Adrenal gland (tissue), 12 donors: ENCODE measurements around the gene LSM10. TPM values are rescaled to one million over a fixed set of nuclear protein-coding genes. Genes with fewer than 3 reads are reported as not detected.

ENCODE experiments used
- DNase-seq, 7 donors: peaks; one replicate each; pipeline ENCODE4 v3.0.0-alpha.2; 2019 to 2020
- H3K27ac ChIP-seq, 5 donors: fragments of 200-600 bp; sonication (generic) in 4 of 5; 1 replicate in 3 of 5; 2 replicates in 2 of 5; pipeline versions ENCODE4 v1.5.1 to v1.8.0; 2016 to 2020; ENCODE audit warnings: mild to moderate bottlenecking in 1 of 5
- H3K27me3 ChIP-seq: fragments of 200-600 bp; 2 replicates; pipeline ENCODE4 v1.8.0; 2021
- H3K36me3 ChIP-seq, 2 donors: fragments of 200-600 bp; replicated peaks in 1 of 2; 1 replicate in 1 of 2; 2 replicates in 1 of 2; pipeline versions ENCODE4 v1.5.1 to v1.8.0; 2018 to 2022
- H3K4me1 ChIP-seq, 2 donors: fragments of 200-600 bp; replicated peaks in 1 of 2; 1 replicate in 1 of 2; 2 replicates in 1 of 2; pipeline versions ENCODE4 v1.5.1 to v1.8.0; 2018 to 2021
- H3K4me3 ChIP-seq, 4 donors: fragments of 200-600 bp; sonication (generic) in 3 of 4; one replicate each; pipeline ENCODE4 v1.5.1; 2016 to 2018
- H3K9me3 ChIP-seq, 3 donors: fragments of 200-600 bp; sonication (generic) in 1 of 3; replicated peaks in 1 of 3; 1 replicate in 2 of 3; 2 replicates in 1 of 3; pipeline versions ENCODE4 v1.5.1 to v1.8.0; 2016 to 2021
- CTCF ChIP-seq, 6 experiments: fragments of 450-650 bp in 4 of 6; fragments of 200-600 bp in 2 of 6; sonication (generic) in 1 of 6; IDR thresholded peaks; 1 replicate in 5 of 6; 2 replicates in 1 of 6; pipeline versions ENCODE4 v1.5.1 to v1.8.0; 2016 to 2021; ENCODE audit warnings: antibody characterized with exemption in 6 of 6, mild to moderate bottlenecking in 2 of 6, moderate library complexity in 1 of 6
- POLR2A ChIP-seq, 2 donors: fragments of 450-650 bp; IDR thresholded peaks; one replicate each; pipeline ENCODE4 v1.6.1; 2017; ENCODE audit warnings: antibody characterized with exemption in 2 of 2, mild to moderate bottlenecking in 2 of 2, moderate library complexity in 1 of 2
- WGBS, 4 donors: extraction: QIAGEN DNeasy Blood & Tissue Kit in 2 of 4; methylation state at CpG; one replicate each; pipeline versions ENCODE4 v1.1.5 to v1.1.7; 2013 to 2017; 5-methylcytosine and 5-hydroxymethylcytosine counted together
- intact Hi-C, 2 donors: fragments of 100-400 bp; cut with DNase I; formaldehyde crosslinking; loops; one replicate each; pipeline versions ENCODE4 v1.14.1 to v1.15.0; 2022 to 2023
- polyA plus RNA-seq, 3 donors: library from polyadenylated mRNA; stranded (reverse); fragments of 200-250 nt in 2 of 3; fragments of 350-450 nt in 1 of 3; fragmentation: Illumina TruSeq in 1 of 3; extraction: RNeasy Lipid Tissue Mini Kit (QIAGEN cat#74804) in 1 of 3; gene quantifications; one replicate each; pipeline ENCODE4 v1.2.3, GENCODE V29; 2013 to 2014
- small RNA-seq, 2 donors: library from RNA; depleted of rRNA; stranded (forward); fragments of <200 nt; gene quantifications; one replicate each; pipeline ENCODE3, GENCODE V24; 2016
- total RNA-seq, 9 donors: library from RNA; depleted of rRNA in 4 of 9; stranded (reverse); fragments of >200 nt in 4 of 9; fragments of 120-200 nt in 1 of 9; fragmentation: NEBNext Ultra II Directional in 1 of 9; extraction: Animal tissue kit (Norgen Biotek cat#: 25700) in 1 of 9; gene quantifications; one replicate each; pipeline versions ENCODE4 v1.1.0 to v1.2.4, GENCODE V29; 2013 to 2023
- donor health status: healthy with polysubstance abuse.
- donor health status: Bipolar disorder and iron deficiency.
- donor health status: DM: yes; HTN: yes; CAD: no.
- donor health status: DM: no; HTN: no; CAD: no.
- donor health status: DM: no; HTN: no; CAD: no.
- donor health status: DM: yes; HTN: yes; CAD: no.

LSM10 gene
- total and polyA plus RNA-seq, 12 donors, result 13.2 to 48.7 (median 34.9) TPM

- 92 to 98% (median 94%) methylated on average over 6 to 8 of the region's 8 CpGs for WGBS, 4 donors
- Histone ChIP-seq H3K27me3 (no peaks in the 10 kb centered on the region), H3K36me3 (peaks cover 0 to 49% of the 10 kb centered on the region in 2 donors)
Observed at GRCh38 chr1:36346741-36347370, 50.9 kb downstream of the LSM10 start.

DNA sequence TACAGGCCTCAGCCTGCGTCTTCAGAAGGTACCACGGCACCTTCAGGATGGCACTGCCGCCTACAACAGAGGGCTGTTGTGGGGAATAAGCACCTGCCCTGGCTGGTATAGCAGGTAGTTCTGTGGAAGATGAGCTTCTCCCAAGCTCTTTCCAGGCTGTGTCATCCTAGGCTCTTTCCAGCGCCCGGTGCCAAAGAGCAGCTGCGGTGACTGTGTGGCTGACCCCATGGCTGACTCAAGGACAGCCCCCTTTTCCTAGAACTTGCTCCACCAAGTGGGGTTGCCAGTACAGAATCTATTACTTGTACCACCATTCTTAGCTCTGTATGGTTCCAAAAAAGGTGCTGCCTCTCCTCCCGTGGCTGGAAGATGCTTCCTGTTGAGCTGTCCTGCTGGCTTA, 52.4 kb downstream of the LSM10 start:
- H3K36me3 ChIP-seq, result peaks cover 0 to 49% of the 10 kb centered on the region in 2 donors
- no peaks in the 10 kb centered on the region for H3K27me3 ChIP-seq
- WGBS, 4 donors, result 85 to 100% (median 89%) methylated on average over 3 to 7 of the region's 7 CpGs
- intact Hi-C loops, result no loop called here
- peaks cover 9 to 13% of the 10 kb centered on the region in 2 donors for H3K4me1 ChIP-seq
- no peak for DNase-seq
- no peak overlapping the region for H3K27ac ChIP-seq
- H3K9me3 ChIP-seq, result no peaks in the 10 kb centered on the region
- H3K4me3 ChIP-seq, result no peak overlapping the region
- TF ChIP-seq CTCF (IDR thresholded peaks at IDR 0.05) (no peak), POLR2A (IDR thresholded peaks at IDR 0.05) (no peak)

More at GRCh38 chr1:36346741-36347370, 50.9 kb downstream of the LSM10 start:
- peaks cover 5 to 21% of the 10 kb centered on the region in 2 donors for H3K4me1 ChIP-seq
- DNase-seq, result no peak
- TF ChIP-seq CTCF (IDR thresholded peaks at IDR 0.05) (no peak), POLR2A (IDR thresholded peaks at IDR 0.05) (no peak)
- H3K27ac ChIP-seq, result no peak overlapping the region
- no peaks in the 10 kb centered on the region for H3K9me3 ChIP-seq
- no peak overlapping the region for H3K4me3 ChIP-seq
- intact Hi-C loops, result no loop called here

GRCh38 chr1:36344395-36344680, 53.4 kb downstream of the LSM10 start:
- Histone ChIP-seq H3K27me3 (no peaks in the 10 kb centered on the region), H3K4me1 (peaks cover 15 to 19% of the 10 kb centered on the region in 2 donors), H3K27ac (no peak overlapping the region), H3K36me3 (peaks cover 0 to 49% of the 10 kb centered on the region in 2 donors), H3K4me3 (no peak overlapping the region), H3K9me3 (no peaks in the 10 kb centered on the region)
- intact Hi-C loops, result loop anchor here (5.0 kb wide), 2 partner anchors 73 to 78 kb away; no protein-coding TSS in a partner anchor
- TF ChIP-seq CTCF (IDR thresholded peaks at IDR 0.05), result no peak
- no peak for TF ChIP-seq POLR2A (IDR thresholded peaks at IDR 0.05)
- no peak for DNase-seq
- 83 to 99% (median 95%) methylated on average over 3 to 8 of the region's 8 CpGs for WGBS, 4 donors

- WGBS, 4 donors, result 85 to 95% (median 89%) methylated on average over 10 to 24 of the region's 24 CpGs
Observed at GRCh38 chr1:36343651-36344394, 53.9 kb downstream of the LSM10 start.

More at GRCh38 chr1:36343651-36344394, 53.9 kb downstream of the LSM10 start:
- TF ChIP-seq POLR2A (IDR thresholded peaks at IDR 0.05), result no peak
- no peak for TF ChIP-seq CTCF (IDR thresholded peaks at IDR 0.05)
- Histone ChIP-seq H3K9me3 (no peaks in the 10 kb centered on the region), H3K27ac (peak overlapping the region in 2 of 5 donors; percentile 64 to 65), H3K4me3 (no peak overlapping the region), H3K4me1 (peaks cover 19 to 24% of the 10 kb centered on the region in 2 donors), H3K36me3 (peaks cover 0 to 49% of the 10 kb centered on the region in 2 donors), H3K27me3 (no peaks in the 10 kb centered on the region)
- intact Hi-C loops, result loop anchor here (5.0 kb wide), 2 partner anchors 73 to 78 kb away; no protein-coding TSS in a partner anchor
- DNase-seq, result no peak

Small RNAs within 50 kb of the gene (small RNA-seq; reads per million reads assigned to genes)
- 0 reads per million in 2 donors for gene RNU4-27P
- 4.4 to 5.1 reads per million in 2 donors for gene SNORA63C

Other genes starting within 250 kb of the LSM10 start
- 100 to 1,000 TPM in 6 of 9 donors, 10 to 100 TPM in 3; 74.6 to 182 (median 124) TPM for gene TRAPPC3, start 248.4 kb downstream of the LSM10 start, total RNA-seq
- gene TRAPPC3, start 248.4 kb downstream of the LSM10 start, polyA plus RNA-seq, result 100 to 1,000 TPM in 1 of 3 donors, 10 to 100 TPM in 2; 54.0 to 106 (median 65.1) TPM
- 100 to 1,000 TPM in 1 of 9 donors, 10 to 100 TPM in 8; 11.8 to 121 (median 72.1) TPM for gene MAP7D1, start 241.7 kb downstream of the LSM10 start, total RNA-seq
- gene MAP7D1, start 241.7 kb downstream of the LSM10 start, polyA plus RNA-seq, result 10 to 100 TPM; 39.7 to 79.9 (median 47.2) TPM
- 100 to 1,000 TPM in 2 of 9 donors, 10 to 100 TPM in 7; 68.1 to 120 (median 84.5) TPM for gene THRAP3, start 173.5 kb downstream of the LSM10 start, total RNA-seq
- 100 to 1,000 TPM in 1 of 3 donors, 10 to 100 TPM in 2; 34.4 to 108 (median 39.6) TPM for gene THRAP3, start 173.5 kb downstream of the LSM10 start, polyA plus RNA-seq
- gene SH3D21, start 91.5 kb downstream of the LSM10 start, total RNA-seq, result 1 to 10 TPM in 6 of 9 donors, under 1 TPM in 3; 0.69 to 3.0 (median 1.9) TPM
- gene SH3D21, start 91.5 kb downstream of the LSM10 start, polyA plus RNA-seq, result 10 to 100 TPM in 1 of 3 donors, 1 to 10 TPM in 1, under 1 TPM in 1; 0.73 to 18.4 (median 1.8) TPM
- 100 to 1,000 TPM in 4 of 9 donors, 10 to 100 TPM in 5; 17.6 to 185 (median 92.3) TPM for gene EVA1B, start 74.3 kb downstream of the LSM10 start, total RNA-seq
- 100 to 1,000 TPM in 1 of 3 donors, 10 to 100 TPM in 1, not detected in 1; 59.5 to 105 TPM for gene EVA1B, start 74.3 kb downstream of the LSM10 start, polyA plus RNA-seq
- 10 to 100 TPM; 18.8 to 31.2 (median 26.4) TPM for gene STK40, start 12.0 kb downstream of the LSM10 start, total RNA-seq
- 10 to 100 TPM in 2 of 3 donors, 1 to 10 TPM in 1; 9.8 to 20.4 (median 11.1) TPM for gene STK40, start 12.0 kb downstream of the LSM10 start, polyA plus RNA-seq
- gene OSCP1, start 52.5 kb upstream of the LSM10 start, total RNA-seq, result 10 to 100 TPM in 6 of 9 donors, 1 to 10 TPM in 3; 5.5 to 29.9 (median 11.4) TPM
- 10 to 100 TPM; 11.1 to 20.5 (median 14.1) TPM for gene OSCP1, start 52.5 kb upstream of the LSM10 start, polyA plus RNA-seq
- gene MRPS15, start 66.5 kb upstream of the LSM10 start, total RNA-seq, result 100 to 1,000 TPM in 1 of 9 donors, 10 to 100 TPM in 8; 49.8 to 116 (median 71.8) TPM
- 100 to 1,000 TPM; 156 to 287 (median 256) TPM for gene MRPS15, start 66.5 kb upstream of the LSM10 start, polyA plus RNA-seq
- gene CSF3R, start 85.0 kb upstream of the LSM10 start, total RNA-seq, result 10 to 100 TPM in 4 of 9 donors, 1 to 10 TPM in 5; 2.1 to 21.7 (median 9.5) TPM
- 10 to 100 TPM in 2 of 3 donors, 1 to 10 TPM in 1; 2.3 to 24.5 (median 13.9) TPM for gene CSF3R, start 85.0 kb upstream of the LSM10 start, polyA plus RNA-seq